ENCODE results near the gene RNF208.

The RNF208 gene

DNA sequence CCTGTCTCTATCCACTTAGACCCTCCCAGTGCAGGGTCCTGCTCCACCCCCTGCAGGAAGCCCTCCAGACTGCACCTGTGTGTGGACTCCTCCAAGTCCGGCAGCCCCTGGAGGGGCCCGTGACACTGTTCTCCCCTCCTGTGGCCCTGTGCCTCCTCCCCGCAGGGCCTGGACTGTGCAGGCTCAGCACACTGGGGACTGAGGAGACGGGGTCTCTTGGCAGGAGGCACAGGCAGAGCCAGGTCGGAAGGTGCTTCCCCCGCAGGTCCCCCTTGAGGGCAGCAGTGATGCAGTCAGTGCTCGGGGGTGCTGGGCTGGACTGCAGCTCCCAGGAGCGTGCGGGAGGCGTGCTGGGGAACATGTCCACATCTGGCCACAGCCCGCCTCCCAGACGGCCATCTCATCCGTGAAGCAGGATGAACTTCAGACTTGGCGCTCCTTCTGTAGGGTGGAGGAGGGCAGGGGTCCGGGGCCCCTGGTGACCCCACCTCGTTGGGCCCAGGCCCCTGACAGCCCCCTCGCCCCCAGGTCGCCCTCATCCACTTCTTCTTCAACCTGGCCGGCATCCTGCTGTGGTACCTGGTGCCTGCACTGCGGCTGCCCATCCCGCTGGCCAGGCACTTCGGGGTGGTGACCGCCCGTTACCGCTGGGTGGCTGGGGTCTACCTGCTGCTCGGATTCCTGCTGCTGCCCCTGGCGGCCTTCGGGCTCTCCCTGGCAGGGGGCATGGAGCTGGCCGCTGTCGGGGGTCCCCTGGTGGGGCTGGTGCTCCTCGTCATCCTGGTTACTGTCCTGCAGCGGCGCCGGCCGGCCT lies 13.6 kb upstream of the RNF208 start:
- TF ChIP-seq TEAD4 (IDR thresholded peaks at IDR 0.05): no peak
- TF ChIP-seq, protein P1, sequence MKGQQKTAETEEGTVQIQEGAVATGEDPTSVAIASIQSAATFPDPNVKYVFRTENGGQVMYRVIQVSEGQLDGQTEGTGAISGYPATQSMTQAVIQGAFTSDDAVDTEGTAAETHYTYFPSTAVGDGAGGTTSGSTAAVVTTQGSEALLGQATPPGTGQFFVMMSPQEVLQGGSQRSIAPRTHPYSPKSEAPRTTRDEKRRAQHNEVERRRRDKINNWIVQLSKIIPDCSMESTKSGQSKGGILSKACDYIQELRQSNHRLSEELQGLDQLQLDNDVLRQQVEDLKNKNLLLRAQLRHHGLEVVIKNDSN (IDR thresholded peaks at IDR 0.05): no peak
- no peak for TF ChIP-seq ZBTB7A (IDR thresholded peaks at IDR 0.05; ENCODE audit: low read depth)
- no peak for TF ChIP-seq CEBPB (IDR thresholded peaks at IDR 0.05)
- no peak for TF ChIP-seq YY1 (IDR thresholded peaks at IDR 0.05; ENCODE audit: low read depth)
- no peak for TF ChIP-seq NFIC (IDR thresholded peaks at IDR 0.05)
- no peak for TF ChIP-seq FOXM1 (IDR thresholded peaks at IDR 0.05; ENCODE audit: borderline replicate concordance, low read depth)
- no peak for TF ChIP-seq RAD21 (IDR thresholded peaks at IDR 0.05; ENCODE audit: low read depth)
- no peak for TF ChIP-seq EGR1 (IDR thresholded peaks at IDR 0.05)
- TF ChIP-seq TAF1 (IDR thresholded peaks at IDR 0.05; ENCODE audit: low read depth): no peak

DNA sequence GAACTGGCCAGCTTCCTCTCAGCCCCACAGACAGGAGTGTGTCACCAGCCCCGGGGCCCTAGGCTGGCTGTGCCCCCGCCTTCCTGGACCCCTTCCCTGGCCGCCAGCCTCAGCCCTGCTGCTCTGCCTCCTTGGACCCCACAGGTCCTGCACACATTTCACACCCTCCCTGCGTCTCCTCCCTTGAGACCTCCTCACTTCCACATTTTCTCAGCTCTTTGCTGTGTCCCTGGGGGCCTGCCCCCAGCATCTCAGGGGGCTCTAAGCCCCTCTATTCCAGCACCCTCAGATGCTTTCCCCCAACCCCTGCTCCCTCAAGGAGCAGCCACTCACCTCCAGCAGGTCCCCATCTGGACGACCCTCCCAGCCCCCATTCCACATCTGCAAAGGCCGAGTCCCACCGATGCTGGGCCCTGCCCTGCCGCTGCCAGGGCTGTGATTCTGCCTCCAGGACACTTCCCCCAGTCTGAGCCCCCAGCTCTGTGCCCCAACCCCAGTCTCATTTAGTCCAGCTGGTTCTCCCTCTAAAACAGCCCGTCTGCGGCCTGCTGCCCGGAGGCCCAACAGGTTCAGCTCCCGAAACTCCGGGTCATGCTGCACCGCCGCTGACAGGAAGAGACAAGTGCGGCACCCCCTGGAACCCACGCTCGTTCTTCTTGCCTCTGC lies 12.9 kb upstream of the RNF208 start:
- TF ChIP-seq NFIC (IDR thresholded peaks at IDR 0.05): no peak
- TF ChIP-seq, protein P2, sequence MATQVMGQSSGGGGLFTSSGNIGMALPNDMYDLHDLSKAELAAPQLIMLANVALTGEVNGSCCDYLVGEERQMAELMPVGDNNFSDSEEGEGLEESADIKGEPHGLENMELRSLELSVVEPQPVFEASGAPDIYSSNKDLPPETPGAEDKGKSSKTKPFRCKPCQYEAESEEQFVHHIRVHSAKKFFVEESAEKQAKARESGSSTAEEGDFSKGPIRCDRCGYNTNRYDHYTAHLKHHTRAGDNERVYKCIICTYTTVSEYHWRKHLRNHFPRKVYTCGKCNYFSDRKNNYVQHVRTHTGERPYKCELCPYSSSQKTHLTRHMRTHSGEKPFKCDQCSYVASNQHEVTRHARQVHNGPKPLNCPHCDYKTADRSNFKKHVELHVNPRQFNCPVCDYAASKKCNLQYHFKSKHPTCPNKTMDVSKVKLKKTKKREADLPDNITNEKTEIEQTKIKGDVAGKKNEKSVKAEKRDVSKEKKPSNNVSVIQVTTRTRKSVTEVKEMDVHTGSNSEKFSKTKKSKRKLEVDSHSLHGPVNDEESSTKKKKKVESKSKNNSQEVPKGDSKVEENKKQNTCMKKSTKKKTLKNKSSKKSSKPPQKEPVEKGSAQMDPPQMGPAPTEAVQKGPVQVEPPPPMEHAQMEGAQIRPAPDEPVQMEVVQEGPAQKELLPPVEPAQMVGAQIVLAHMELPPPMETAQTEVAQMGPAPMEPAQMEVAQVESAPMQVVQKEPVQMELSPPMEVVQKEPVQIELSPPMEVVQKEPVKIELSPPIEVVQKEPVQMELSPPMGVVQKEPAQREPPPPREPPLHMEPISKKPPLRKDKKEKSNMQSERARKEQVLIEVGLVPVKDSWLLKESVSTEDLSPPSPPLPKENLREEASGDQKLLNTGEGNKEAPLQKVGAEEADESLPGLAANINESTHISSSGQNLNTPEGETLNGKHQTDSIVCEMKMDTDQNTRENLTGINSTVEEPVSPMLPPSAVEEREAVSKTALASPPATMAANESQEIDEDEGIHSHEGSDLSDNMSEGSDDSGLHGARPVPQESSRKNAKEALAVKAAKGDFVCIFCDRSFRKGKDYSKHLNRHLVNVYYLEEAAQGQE (IDR thresholded peaks at IDR 0.05; ENCODE audit: low read depth): no peak
- TF ChIP-seq, protein P1 (IDR thresholded peaks at IDR 0.05): no peak

DNA sequence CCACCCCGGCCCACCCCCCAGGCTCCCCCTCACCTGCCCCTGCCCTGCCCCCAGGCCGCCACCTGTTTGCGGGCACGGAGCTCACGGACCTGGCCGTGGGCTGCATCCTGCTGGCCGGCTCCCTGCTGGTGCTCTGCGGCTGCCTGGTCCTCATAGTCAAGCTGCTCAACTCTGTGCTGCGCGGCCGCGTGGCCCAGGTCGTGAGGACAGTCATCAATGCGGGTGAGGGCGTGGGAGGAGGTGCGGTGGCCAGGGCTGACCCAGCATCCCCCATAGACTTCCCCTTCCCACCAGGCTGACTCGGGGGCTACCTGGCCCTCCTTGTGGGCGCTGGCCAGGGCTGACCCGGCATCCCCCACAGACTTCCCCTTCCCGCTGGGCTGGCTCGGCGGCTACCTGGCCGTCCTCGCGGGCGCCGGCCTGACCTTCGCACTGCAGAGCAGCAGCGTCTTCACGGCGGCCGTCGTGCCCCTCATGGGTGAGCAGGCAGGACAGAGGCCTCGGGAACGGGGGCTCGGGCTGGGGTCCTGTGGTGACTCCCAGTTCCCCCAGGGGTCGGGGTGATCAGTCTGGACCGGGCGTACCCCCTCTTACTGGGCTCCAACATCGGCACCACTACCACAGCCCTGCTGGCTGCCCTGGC lies 12.1 kb upstream of the RNF208 start:
- TF ChIP-seq, protein P1 (IDR thresholded peaks at IDR 0.05): no peak
- TF ChIP-seq TEAD4 (IDR thresholded peaks at IDR 0.05) (no peak), TAF1 (IDR thresholded peaks at IDR 0.05; ENCODE audit: low read depth) (no peak), EP300 (IDR thresholded peaks at IDR 0.05; ENCODE audit: borderline replicate concordance) (no peak), TCF12 (IDR thresholded peaks at IDR 0.05; ENCODE audit: low read depth) (no peak), FOXM1 (IDR thresholded peaks at IDR 0.05; ENCODE audit: borderline replicate concordance, low read depth) (no peak), EGR1 (IDR thresholded peaks at IDR 0.05) (no peak), YY1 (IDR thresholded peaks at IDR 0.05; ENCODE audit: low read depth) (no peak), CREB1 (IDR thresholded peaks at IDR 0.05; ENCODE audit: low read depth) (no peak), NFIC (IDR thresholded peaks at IDR 0.05) (no peak), RAD21 (IDR thresholded peaks at IDR 0.05; ENCODE audit: low read depth) (no peak), CEBPB (IDR thresholded peaks at IDR 0.05) (no peak), ZBTB7A (IDR thresholded peaks at IDR 0.05; ENCODE audit: low read depth) (no peak)
- TF ChIP-seq, protein P3, sequence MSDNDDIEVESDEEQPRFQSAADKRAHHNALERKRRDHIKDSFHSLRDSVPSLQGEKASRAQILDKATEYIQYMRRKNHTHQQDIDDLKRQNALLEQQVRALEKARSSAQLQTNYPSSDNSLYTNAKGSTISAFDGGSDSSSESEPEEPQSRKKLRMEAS (IDR thresholded peaks at IDR 0.05): no peak
- TF ChIP-seq, protein P2 (IDR thresholded peaks at IDR 0.05; ENCODE audit: low read depth): no peak

DNA sequence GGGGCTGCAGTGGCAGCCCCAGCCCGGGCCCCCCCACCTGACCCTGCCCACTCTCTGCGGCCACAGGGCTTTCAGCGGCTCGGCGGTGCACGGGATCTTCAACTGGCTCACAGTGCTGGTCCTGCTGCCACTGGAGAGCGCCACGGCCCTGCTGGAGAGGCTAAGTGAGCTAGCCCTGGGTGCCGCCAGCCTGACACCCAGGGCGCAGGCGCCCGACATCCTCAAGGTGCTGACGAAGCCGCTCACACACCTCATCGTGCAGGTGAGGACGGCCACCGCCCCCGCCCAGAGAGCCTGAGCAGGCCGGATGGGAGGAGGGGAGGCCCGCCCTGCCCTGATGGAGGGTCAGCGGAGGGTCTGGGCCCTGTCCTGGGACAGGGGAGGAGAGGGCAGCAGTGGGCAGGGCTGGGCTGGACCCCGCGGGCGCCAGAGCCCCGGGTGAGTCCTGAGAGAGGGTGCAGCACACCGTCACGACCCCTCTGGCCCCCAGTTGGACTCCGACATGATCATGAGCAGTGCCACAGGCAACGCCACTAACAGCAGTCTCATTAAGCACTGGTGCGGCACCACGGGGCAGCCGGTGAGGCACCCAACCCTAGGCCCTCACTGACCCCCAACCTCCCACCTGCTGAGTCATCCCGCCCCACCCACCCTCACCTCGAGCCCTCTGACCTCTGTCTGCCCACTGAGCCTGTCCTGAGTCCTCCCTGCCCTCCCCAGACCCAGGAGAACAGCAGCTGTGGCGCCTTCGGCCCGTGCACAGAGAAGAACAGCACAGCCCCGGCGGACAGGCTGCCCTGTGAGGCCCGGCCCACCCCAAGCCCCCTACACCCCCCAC lies 11.3 kb upstream of the RNF208 start:
- TF ChIP-seq, protein P3 (IDR thresholded peaks at IDR 0.05): no peak
- TF ChIP-seq EGR1 (IDR thresholded peaks at IDR 0.05) (no peak), CEBPB (IDR thresholded peaks at IDR 0.05) (no peak), EP300 (IDR thresholded peaks at IDR 0.05; ENCODE audit: borderline replicate concordance) (no peak), YY1 (IDR thresholded peaks at IDR 0.05; ENCODE audit: low read depth) (no peak), CREB1 (IDR thresholded peaks at IDR 0.05; ENCODE audit: low read depth) (no peak), FOXM1 (IDR thresholded peaks at IDR 0.05; ENCODE audit: borderline replicate concordance, low read depth) (no peak), RAD21 (IDR thresholded peaks at IDR 0.05; ENCODE audit: low read depth) (no peak), NFIC (IDR thresholded peaks at IDR 0.05) (no peak), TAF1 (IDR thresholded peaks at IDR 0.05; ENCODE audit: low read depth) (no peak), TEAD4 (IDR thresholded peaks at IDR 0.05) (no peak), ZBTB7A (IDR thresholded peaks at IDR 0.05; ENCODE audit: low read depth) (no peak), TCF12 (IDR thresholded peaks at IDR 0.05; ENCODE audit: low read depth) (no peak)
- TF ChIP-seq, protein P2 (IDR thresholded peaks at IDR 0.05; ENCODE audit: low read depth): no peak
- TF ChIP-seq, protein P1 (IDR thresholded peaks at IDR 0.05): no peak
